ACC112 (cell line): ENCODE results near the gene OSGIN1.

ENCODE experiments used
- H2AFZ ChIP-seq: fragments of 200-600 bp; sonication (generic); one replicate; pipeline ENCODE4 v1.6.0; 2017; ENCODE audit warnings: antibody characterized with exemption, low read length; ENCODE audit not compliant: unreplicated experiment
- H3K27ac ChIP-seq: fragments of 200-600 bp; sonication (generic); 2 replicates; pipeline ENCODE4 v1.5.1; 2014; ENCODE audit warnings: low read depth, mild to moderate bottlenecking, antibody characterized with exemption, low read length, moderate library complexity
- H3K27me3 ChIP-seq: fragments of 200-600 bp; sonication (generic); 2 replicates; pipeline ENCODE4 v1.6.1; 2014; ENCODE audit warnings: mild to moderate bottlenecking, antibody characterized with exemption, low read length, moderate library complexity, mixed read lengths; ENCODE audit not compliant: insufficient read depth
- H3K36me3 ChIP-seq: fragments of 200-600 bp; sonication (generic); 2 replicates; pipeline ENCODE4 v1.6.1; 2016; ENCODE audit warnings: mild to moderate bottlenecking, antibody characterized with exemption, low read length, moderate library complexity, mixed read lengths; ENCODE audit not compliant: insufficient read depth
- H3K4me1 ChIP-seq: fragments of 200-600 bp; sonication (generic); one replicate; pipeline ENCODE4 v1.6.1; 2016; ENCODE audit warnings: low read length, mixed read lengths; ENCODE audit not compliant: insufficient read depth, unreplicated experiment, control insufficient read depth
- H3K4me3 ChIP-seq: fragments of 200-600 bp; sonication (generic); 2 replicates; pipeline ENCODE4 v1.5.1; 2014; ENCODE audit warnings: mild to moderate bottlenecking, low read depth, low read length
- H3K79me2 ChIP-seq: fragments of 200-600 bp; sonication (generic); one replicate; pipeline ENCODE4 v1.6.0; 2016; ENCODE audit warnings: low read length; ENCODE audit not compliant: control insufficient read depth, unreplicated experiment, insufficient read depth

The OSGIN1 gene

GRCh38 chr16:84013787-84014569 lies 60.9 kb downstream of the OSGIN1 start:
- H3K36me3 ChIP-seq, result no peaks in the 10 kb centered on the region
- no peaks in the 10 kb centered on the region for H3K4me1 ChIP-seq
- no peak overlapping the region for H2AFZ ChIP-seq
- H3K27ac ChIP-seq, result no peak overlapping the region
- H3K27me3 ChIP-seq, result no peaks in the 10 kb centered on the region; the same call in 1 of the 2 replicates
- H3K79me2 ChIP-seq, result no peaks in the 10 kb centered on the region
- no peak overlapping the region for H3K4me3 ChIP-seq

- no peak overlapping the region for H3K27ac ChIP-seq
- no peaks in the 10 kb centered on the region for H3K4me1 ChIP-seq
- no peaks in the 10 kb centered on the region; the same call in 1 of the 2 replicates for H3K27me3 ChIP-seq
- no peaks in the 10 kb centered on the region for H3K36me3 ChIP-seq
- no peak overlapping the region for H3K4me3 ChIP-seq
- no peaks in the 10 kb centered on the region for H3K79me2 ChIP-seq
- no peak overlapping the region for H2AFZ ChIP-seq
These were observed 61.7 kb downstream of the OSGIN1 start for GRCh38 chr16:84014570-84015327.

GRCh38 chr16:84015399-84015798 lies 62.4 kb downstream of the OSGIN1 start:
- Histone ChIP-seq H3K4me1 (no peaks in the 10 kb centered on the region), H3K4me3 (no peak overlapping the region), H3K27ac (no peak overlapping the region), H3K79me2 (no peaks in the 10 kb centered on the region), H3K36me3 (no peaks in the 10 kb centered on the region), H3K27me3 (no peaks in the 10 kb centered on the region; the same call in 1 of the 2 replicates), H2AFZ (no peak overlapping the region)
